ENCODE data around the gene EVI2B. TPM values are rescaled to one million over a fixed set of nuclear protein-coding genes. Genes with fewer than 3 reads are reported as not detected.
"Not testable (repeated sequence)": the region's sequence is repeated elsewhere in the genome, so short reads cannot be mapped to it uniquely, and the experiment has no call there.

EVI2B gene
- total RNA-seq, 1 donor from 2014 or later = 19.5 TPM

- DNase-seq (ENCODE audit: low spot score) = no peak
Measured at GRCh38 chr17:31272803-31273202, 41.1 kb downstream of the EVI2B start.

DNA sequence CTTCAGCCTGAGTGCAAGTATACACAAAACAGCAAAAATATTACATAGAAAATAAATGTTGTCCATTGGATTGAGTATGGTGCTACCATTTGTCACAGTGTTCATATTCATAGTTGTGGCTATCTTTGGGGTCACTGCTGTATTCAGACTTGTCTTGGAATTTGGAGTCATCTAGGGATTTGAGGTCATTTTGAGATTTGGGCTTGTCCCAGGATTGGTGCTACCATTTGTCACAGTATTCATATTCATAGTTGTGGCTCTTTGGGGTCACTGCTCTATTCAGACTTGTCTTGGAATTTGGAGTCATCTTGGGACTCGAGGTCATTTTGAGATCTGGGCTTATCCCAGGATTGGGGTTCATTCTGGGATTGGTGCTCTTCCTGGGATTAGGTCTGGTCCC, 41.6 kb downstream of the EVI2B start:
- no peak for DNase-seq (ENCODE audit: low spot score)

DNA sequence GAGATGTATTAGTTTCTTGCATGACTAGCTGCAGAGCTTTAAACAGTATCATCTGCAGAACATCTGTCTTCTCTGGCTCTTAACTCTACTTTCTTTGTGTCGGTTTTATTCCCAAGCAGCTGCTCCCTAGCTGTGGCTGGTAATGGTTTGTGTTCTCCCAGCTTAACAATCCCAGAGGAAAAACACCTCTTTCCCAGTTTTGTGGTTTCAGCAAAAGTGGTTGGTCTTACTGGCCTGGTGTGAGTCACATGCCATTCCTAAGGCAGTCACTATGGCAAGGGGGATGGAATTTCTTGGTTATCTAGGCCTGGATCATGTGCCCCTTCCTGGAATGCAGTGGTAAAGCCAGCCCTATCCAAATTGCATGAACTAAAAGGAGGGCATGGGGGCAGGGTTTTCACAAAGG, 44.3 kb downstream of the EVI2B start:
- DNase-seq (ENCODE audit: low spot score) = no peak

DNA sequence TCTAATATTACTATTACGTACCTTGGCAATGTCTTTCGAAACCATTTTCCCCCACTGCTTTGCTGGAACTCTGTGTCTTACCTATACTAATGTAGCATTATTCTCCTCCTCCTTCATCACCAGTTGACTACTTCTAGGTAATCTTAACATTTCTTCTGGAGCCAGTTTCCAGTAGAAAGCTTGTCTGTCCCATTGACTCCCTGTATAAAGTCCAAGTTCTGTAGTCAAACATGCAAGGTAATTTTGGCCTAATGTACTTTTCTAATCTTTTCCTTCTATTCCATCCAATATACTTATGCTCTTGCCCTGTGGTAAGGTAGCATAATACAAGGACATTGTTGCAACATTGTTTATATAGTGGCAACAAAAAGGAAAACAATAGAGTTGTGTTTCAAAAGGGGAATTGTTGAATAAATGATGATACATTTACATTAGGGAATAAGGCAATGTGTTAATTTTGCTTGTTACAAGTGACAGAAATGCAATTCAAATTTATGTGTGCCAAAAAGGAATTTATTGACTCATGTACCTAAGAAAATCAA, 44.7 kb downstream of the EVI2B start:
- DNase-seq (ENCODE audit: low spot score) = no peak

GRCh38 chr17:31266042-31266441, 47.8 kb downstream of the EVI2B start:
- no peak for DNase-seq (ENCODE audit: low spot score)

GRCh38 chr17:31262923-31263322, 50.9 kb downstream of the EVI2B start:
- not testable (repeated sequence) for DNase-seq (ENCODE audit: low spot score)

DNA sequence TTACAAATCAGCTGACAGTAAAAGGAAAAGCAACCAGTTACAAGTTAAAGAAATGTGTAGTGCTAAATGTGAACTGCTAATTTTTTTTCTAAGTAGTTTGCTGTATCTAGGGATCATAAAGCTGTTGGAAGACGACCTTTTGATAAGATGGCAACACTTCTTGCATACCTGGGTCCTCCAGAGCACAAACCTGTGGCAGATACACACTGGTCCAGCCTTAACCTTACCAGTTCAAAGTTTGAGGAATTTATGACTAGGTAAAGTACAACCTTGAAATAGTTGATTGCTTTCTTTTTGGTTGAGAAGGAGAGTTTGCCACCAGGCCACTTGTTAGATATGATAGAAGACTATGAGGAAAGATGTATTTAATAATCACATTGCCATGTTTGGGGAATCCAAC, 52.3 kb downstream of the EVI2B start:
- no peak for DNase-seq (ENCODE audit: low spot score)

DNA sequence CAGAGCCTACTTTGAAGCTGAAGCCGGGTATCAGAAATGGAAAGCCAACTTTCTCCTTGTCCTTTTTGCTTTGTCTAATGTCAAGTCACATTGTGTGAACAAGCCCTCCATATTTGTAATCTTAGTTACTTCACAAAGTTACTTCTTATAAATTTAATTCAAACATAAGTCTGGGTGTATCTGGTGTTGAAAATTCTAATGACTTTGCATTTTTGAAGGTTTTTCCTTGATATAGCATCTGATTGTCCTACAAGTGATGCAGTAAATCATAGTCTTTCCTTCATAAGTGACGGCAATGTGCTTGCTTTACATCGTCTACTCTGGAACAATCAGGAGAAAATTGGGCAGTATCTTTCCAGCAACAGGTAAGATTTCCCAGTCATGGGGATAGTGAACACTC, 53.7 kb downstream of the EVI2B start:
- no peak for DNase-seq (ENCODE audit: low spot score)

GRCh38 chr17:31256936-31257335, 56.9 kb downstream of the EVI2B start:
- DNase-seq (ENCODE audit: low spot score) = no peak

- no peak for DNase-seq (ENCODE audit: low spot score)
Measured at GRCh38 chr17:31254654-31255053, 59.2 kb downstream of the EVI2B start.

Other genes with a start within 250 kb of the EVI2B start
- 55.8 TPM for gene NF1, start 219.1 kb downstream of the EVI2B start, total RNA-seq
- 2.0 TPM for gene OMG, start 16.8 kb downstream of the EVI2B start, total RNA-seq
- gene EVI2A, start 7.6 kb upstream of the EVI2B start, total RNA-seq = 16.4 TPM
- 1.8 TPM for gene RAB11FIP4, start 77.6 kb upstream of the EVI2B start, total RNA-seq